T-helper 1 cell treated with Interleukin-12 subunit alpha and Interleukin-12 subunit beta and Interleukin-4 antibody, amounts not matched to agents 30 μg/mL and 1 μg/mL, for 36 hours (primary cell): Measurements from ENCODE around the gene LRRC8A.
A peak's percentile ranks its signal among the peaks of the same experiment; 100 is the strongest.
"Not testable (repeated sequence)": the region's sequence is repeated elsewhere in the genome, so short reads cannot be mapped to it uniquely, and the experiment has no call there.

Experiments used
- H3K27ac Mint-ChIP-seq: one replicate; pipeline ENCODE4 v1.8.0; 2021; ENCODE audit warnings: mild to moderate bottlenecking, mixed read lengths
- H3K27me3 Mint-ChIP-seq: one replicate; pipeline ENCODE4 v1.8.0; 2021; ENCODE audit warnings: low read depth, mixed read lengths
- H3K36me3 Mint-ChIP-seq: one replicate; pipeline ENCODE4 v1.8.0; 2021; ENCODE audit warnings: low read depth, mixed read lengths
- H3K4me1 Mint-ChIP-seq: one replicate; pipeline ENCODE4 v1.8.0; 2021; ENCODE audit warnings: low read depth, mixed read lengths
- H3K4me3 Mint-ChIP-seq: one replicate; pipeline ENCODE4 v1.8.0; 2021; ENCODE audit warnings: mild to moderate bottlenecking, moderate library complexity, mixed read lengths
- H3K9me3 Mint-ChIP-seq: one replicate; pipeline ENCODE4 v1.8.0; 2021; ENCODE audit warnings: mixed read lengths

Gene LRRC8A

DNA sequence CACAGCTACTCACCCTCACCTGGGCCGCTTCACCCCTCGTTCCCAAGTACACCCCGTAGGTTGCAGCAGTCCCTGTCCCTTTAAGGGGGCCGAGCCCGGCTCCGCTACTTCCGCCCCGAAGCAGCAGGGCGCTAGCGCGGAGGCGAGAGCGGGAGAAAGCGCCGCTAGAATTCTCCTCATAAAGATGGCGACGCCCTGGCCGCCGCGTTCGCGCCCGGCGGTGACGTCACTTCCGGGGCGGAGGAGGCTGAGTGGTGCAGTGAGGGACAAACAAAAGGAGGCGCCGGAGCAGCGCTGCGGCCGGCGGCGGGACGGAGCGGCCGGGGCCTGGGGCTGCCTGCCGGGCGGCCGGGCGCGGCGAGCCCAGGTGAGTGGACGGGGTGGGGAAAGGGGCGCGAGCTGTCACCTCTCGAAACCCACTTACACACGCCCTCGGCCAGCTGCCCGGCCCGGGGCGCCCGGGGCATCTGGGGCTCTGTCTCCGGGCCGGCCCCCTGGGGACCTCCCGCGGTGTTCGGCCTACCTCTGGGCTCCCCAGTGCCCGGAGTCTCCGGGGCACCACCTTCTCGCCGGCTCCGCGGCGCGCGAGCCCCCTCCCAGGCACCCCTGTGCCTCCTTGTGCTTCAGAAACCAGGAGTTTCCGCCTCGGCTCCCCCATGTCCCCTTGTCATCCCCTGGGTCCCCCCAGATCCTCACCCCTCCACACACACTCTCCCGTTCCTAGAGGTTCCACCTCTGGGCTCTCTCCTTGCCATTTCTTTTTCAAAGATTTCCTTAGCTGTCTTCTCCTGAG, at the start of gene LRRC8A, which contains the start of gene KYAT1:
Gene LRRC8A (plus strand): TSS at position 250 of the 793 bp plus-strand sequence. CDS start 25,032 bp downstream, outside the sequence.
Gene KYAT1 (minus strand): TSS at position 67 of the 793 bp plus-strand sequence. CDS start 36,545 bp downstream, outside the sequence.
- peak within 1 kb of the TSS; percentile 95 for H3K27ac Mint-ChIP-seq
- no peaks in the 10 kb centered on the region for H3K9me3 Mint-ChIP-seq
- peaks cover 49% of the 10 kb centered on the region for H3K4me1 Mint-ChIP-seq
- no peaks in the 10 kb centered on the region for H3K27me3 Mint-ChIP-seq
- peaks cover 30% of the 10 kb centered on the region for H3K36me3 Mint-ChIP-seq
- H3K4me3 Mint-ChIP-seq = peak within 1 kb of the TSS; percentile 96

- Mint-ChIP-seq H3K4me3 (no peak overlapping the region), H3K27ac (no peak overlapping the region), H3K9me3 (no peaks in the 10 kb centered on the region), H3K4me1 (peaks cover 7% of the 10 kb centered on the region), H3K36me3 (peaks cover 17% of the 10 kb centered on the region), H3K27me3 (no peaks in the 10 kb centered on the region)
Measured at GRCh38 chr9:128833696-128834095, 48.2 kb upstream of the LRRC8A start.

- no peak overlapping the region for H3K27ac Mint-ChIP-seq
- peaks cover 12% of the 10 kb centered on the region for H3K36me3 Mint-ChIP-seq
- H3K27me3 Mint-ChIP-seq = no peaks in the 10 kb centered on the region
- H3K4me1 Mint-ChIP-seq = no peaks in the 10 kb centered on the region
- no peak overlapping the region for H3K4me3 Mint-ChIP-seq
- H3K9me3 Mint-ChIP-seq = no peaks in the 10 kb centered on the region
Measured at GRCh38 chr9:128835246-128836210, 46.4 kb upstream of the LRRC8A start.

DNA sequence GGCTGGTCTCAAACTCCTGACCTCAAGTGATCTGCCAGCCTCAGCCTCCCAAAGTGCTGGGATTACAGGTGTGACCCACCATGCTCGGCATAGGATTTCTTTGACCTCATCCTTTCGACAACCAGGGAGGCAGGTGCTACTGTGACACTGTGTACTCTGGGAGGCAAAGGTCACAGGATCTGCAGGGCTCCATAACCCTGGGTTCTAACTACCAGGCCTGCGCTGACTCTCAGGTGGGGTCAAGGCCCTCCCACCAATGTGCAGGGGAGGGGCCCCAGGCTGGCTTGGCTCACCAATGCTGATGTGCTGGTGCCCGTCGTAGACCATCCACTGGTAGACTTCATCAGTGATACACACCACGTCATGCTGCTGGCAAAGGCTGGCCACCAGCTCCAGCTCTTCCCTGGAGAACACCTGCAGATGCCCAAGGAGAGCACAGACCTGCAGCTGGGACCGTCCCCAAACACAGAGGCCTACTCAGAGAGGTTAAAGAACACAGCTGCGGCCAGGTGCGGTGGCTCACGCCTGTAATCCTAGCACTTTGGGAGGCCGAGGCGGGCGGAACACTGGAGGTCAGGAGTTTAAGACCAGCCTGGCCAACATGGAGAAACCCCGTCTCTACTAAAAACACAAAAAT, 45.3 kb upstream of the LRRC8A start:
- no peak overlapping the region for H3K27ac Mint-ChIP-seq
- H3K36me3 Mint-ChIP-seq = peaks cover 12% of the 10 kb centered on the region
- no peaks in the 10 kb centered on the region for H3K4me1 Mint-ChIP-seq
- no peaks in the 10 kb centered on the region for H3K27me3 Mint-ChIP-seq
- no peaks in the 10 kb centered on the region for H3K9me3 Mint-ChIP-seq
- H3K4me3 Mint-ChIP-seq = no peak overlapping the region

GRCh38 chr9:128838338-128838737, 43.6 kb upstream of the LRRC8A start:
- no peaks in the 10 kb centered on the region for H3K27me3 Mint-ChIP-seq
- no peak overlapping the region for H3K4me3 Mint-ChIP-seq
- peaks cover 16% of the 10 kb centered on the region for H3K36me3 Mint-ChIP-seq
- no peak overlapping the region for H3K27ac Mint-ChIP-seq
- H3K4me1 Mint-ChIP-seq = no peaks in the 10 kb centered on the region
- no peaks in the 10 kb centered on the region for H3K9me3 Mint-ChIP-seq

DNA sequence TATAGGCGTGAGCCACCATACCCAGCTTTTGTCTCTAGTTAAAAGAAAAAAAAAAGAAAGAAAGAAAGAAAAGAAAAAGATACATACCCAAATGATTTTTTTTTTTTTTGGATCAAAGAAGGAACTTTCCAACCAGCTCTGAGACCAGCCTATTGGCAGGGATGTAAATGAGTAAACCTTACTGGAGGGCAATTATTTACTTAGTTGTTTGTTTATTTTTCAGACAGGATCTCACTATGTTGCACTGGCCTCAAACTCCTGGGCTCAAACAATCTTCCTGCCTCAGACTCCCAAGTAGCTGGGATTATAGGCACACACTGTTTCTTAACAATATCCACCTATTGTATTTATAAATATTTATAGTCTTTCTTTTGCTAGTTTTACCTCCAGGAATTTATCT, 41.4 kb upstream of the LRRC8A start:
- no peak overlapping the region for H3K27ac Mint-ChIP-seq
- no peaks in the 10 kb centered on the region for H3K9me3 Mint-ChIP-seq
- H3K36me3 Mint-ChIP-seq = peaks cover 8% of the 10 kb centered on the region
- H3K27me3 Mint-ChIP-seq = no peaks in the 10 kb centered on the region
- no peaks in the 10 kb centered on the region for H3K4me1 Mint-ChIP-seq
- H3K4me3 Mint-ChIP-seq = no peak overlapping the region

GRCh38 chr9:128841694-128842492, 40.0 kb upstream of the LRRC8A start:
- Mint-ChIP-seq H3K27ac (no peak overlapping the region), H3K4me1 (no peaks in the 10 kb centered on the region), H3K9me3 (no peaks in the 10 kb centered on the region), H3K36me3 (peaks cover 8% of the 10 kb centered on the region), H3K4me3 (no peak overlapping the region), H3K27me3 (no peaks in the 10 kb centered on the region)

DNA sequence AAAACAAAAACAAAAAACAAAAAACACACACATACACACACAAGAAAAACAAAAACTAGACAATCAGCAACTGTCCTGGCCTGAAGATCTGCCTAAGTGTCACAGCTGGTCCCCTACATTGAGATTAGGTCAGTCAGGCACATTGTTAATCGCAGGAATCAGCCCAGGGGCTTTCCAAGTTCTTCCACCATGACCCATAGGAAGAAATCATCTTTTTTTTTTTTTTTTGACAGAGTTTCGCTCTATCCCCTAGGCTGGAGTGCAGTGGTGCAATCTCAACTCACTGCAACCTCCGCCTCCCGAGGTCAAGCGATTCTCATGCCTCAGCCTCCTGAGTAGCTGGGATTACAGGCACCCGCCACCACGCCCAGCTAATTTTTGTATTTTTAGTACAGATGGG, 38.8 kb upstream of the LRRC8A start:
- not testable (repeated sequence) for H3K4me3 Mint-ChIP-seq, H3K9me3 Mint-ChIP-seq, H3K4me1 Mint-ChIP-seq, H3K27ac Mint-ChIP-seq, H3K27me3 Mint-ChIP-seq
- H3K36me3 Mint-ChIP-seq = peaks cover 11% of the 10 kb centered on the region

DNA sequence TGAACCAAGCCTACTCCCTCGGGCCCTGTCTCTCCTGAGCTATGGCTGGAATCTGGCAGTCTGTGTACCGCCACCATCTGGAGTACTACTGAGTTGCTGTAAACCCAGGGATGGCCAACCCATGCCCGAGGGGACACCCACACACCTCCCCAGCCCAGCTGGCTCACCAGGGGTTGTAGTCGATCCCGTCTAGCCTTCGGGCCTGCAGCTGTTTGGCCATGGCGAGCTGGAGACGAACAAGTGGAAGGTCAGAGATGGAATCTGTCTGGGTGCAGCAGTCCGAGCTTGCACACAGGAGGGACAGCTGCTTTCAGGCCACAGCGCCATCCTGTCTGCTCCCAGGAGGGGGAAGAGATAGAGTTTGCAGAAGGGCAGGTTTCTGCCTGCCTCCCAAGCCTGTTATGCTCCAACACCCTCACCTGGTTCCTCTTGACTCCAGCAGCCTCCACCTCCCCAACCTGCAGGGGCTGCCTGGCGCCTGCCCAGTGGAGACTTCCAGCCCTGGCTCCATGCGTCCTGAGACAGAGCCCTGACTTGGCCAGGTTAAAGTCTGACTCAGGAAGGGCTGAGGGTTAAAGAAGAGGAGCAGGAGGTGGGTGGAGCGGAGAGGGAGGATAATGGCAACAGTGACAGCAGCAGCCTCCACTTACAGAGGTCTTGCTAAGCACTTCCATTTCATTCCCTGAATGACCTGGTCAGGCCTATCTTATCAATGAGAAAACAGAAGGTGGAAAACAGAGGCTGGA, 36.6 kb upstream of the LRRC8A start:
- Mint-ChIP-seq H3K27me3 (no peaks in the 10 kb centered on the region), H3K9me3 (peaks cover 6% of the 10 kb centered on the region), H3K27ac (no peak overlapping the region), H3K4me3 (no peak overlapping the region), H3K4me1 (no peaks in the 10 kb centered on the region), H3K36me3 (peaks cover 13% of the 10 kb centered on the region)

- Mint-ChIP-seq H3K27me3 (no peaks in the 10 kb centered on the region), H3K4me3 (no peak overlapping the region), H3K36me3 (peaks cover 24% of the 10 kb centered on the region), H3K27ac (no peak overlapping the region), H3K4me1 (no peaks in the 10 kb centered on the region), H3K9me3 (peaks cover 19% of the 10 kb centered on the region)
Measured at GRCh38 chr9:128846680-128847030, 35.3 kb upstream of the LRRC8A start.

DNA sequence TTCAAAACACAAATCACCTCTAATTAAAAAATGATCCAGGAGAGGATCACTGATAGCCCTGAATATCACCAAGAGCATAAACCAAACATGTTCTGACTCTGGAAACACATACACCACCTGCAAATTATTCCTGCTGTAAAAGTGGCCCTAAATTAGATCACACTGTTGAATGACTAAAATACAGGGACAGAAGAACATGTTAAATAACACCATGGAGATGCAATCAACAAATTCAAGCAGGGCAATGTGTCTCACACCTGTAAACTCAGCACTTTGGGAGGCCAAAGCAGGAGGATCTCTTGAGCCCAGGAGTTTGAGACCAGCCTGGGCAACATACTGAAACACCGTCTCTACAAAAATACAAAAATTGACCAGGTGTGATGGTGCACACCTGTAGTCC, 34.1 kb upstream of the LRRC8A start:
- no peaks in the 10 kb centered on the region for H3K4me1 Mint-ChIP-seq
- peaks cover 19% of the 10 kb centered on the region for H3K9me3 Mint-ChIP-seq
- H3K27me3 Mint-ChIP-seq = no peaks in the 10 kb centered on the region
- H3K27ac Mint-ChIP-seq = no peak overlapping the region
- H3K4me3 Mint-ChIP-seq = no peak overlapping the region
- H3K36me3 Mint-ChIP-seq = peaks cover 20% of the 10 kb centered on the region

DNA sequence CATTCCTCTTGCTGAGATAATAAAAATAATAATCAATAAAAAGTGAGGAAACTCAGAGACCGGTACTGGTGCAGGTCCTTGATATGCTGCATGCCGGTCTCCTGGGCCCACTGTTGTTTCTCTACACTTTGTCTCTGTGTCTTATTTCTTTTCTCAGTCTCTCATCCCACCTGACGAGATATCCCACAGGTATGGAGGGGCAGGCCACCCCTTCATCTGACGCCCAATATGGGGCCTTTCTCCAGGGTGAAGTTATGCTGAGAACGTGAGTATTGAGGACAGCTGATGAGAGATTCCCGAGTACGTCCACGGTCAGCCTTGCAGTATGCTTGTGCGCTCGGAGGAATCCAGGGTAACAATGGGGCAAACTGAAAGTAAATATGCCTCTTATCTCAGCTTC, 30.9 kb upstream of the LRRC8A start:
- Mint-ChIP-seq H3K36me3 (peaks cover 20% of the 10 kb centered on the region), H3K9me3 (peaks cover 19% of the 10 kb centered on the region)
- not testable (repeated sequence) for H3K27ac Mint-ChIP-seq, H3K4me1 Mint-ChIP-seq, H3K27me3 Mint-ChIP-seq, H3K4me3 Mint-ChIP-seq

GRCh38 chr9:128851779-128852600, 29.9 kb upstream of the LRRC8A start:
- H3K27me3 Mint-ChIP-seq, H3K4me3 Mint-ChIP-seq, H3K27ac Mint-ChIP-seq, H3K4me1 Mint-ChIP-seq: not testable (repeated sequence)
- Mint-ChIP-seq H3K36me3 (peaks cover 20% of the 10 kb centered on the region), H3K9me3 (peaks cover 19% of the 10 kb centered on the region)
